Measurements from ENCODE around the gene RABL6.

GRCh38 chr9:136784249-136784996 is 23.3 kb upstream of the RABL6 start:
- TF ChIP-seq CTCF (IDR thresholded peaks at IDR 0.05) (peak; percentile 43 to 70 (median 56)), EP300 (IDR thresholded peaks at IDR 0.05) (no peak)
